HG03469 (cell line): ENCODE measurements around the gene SMG6.

ENCODE experiments used
- ATAC-seq: cut with Tn5 transposase; IDR thresholded peaks from one replicate; pipeline ENCODE4 v1.9.1; 2021; ENCODE audit warnings: mild to moderate bottlenecking, moderate library complexity, moderate number of reproducible peaks; ENCODE audit not compliant: unreplicated experiment

Gene SMG6

DNA sequence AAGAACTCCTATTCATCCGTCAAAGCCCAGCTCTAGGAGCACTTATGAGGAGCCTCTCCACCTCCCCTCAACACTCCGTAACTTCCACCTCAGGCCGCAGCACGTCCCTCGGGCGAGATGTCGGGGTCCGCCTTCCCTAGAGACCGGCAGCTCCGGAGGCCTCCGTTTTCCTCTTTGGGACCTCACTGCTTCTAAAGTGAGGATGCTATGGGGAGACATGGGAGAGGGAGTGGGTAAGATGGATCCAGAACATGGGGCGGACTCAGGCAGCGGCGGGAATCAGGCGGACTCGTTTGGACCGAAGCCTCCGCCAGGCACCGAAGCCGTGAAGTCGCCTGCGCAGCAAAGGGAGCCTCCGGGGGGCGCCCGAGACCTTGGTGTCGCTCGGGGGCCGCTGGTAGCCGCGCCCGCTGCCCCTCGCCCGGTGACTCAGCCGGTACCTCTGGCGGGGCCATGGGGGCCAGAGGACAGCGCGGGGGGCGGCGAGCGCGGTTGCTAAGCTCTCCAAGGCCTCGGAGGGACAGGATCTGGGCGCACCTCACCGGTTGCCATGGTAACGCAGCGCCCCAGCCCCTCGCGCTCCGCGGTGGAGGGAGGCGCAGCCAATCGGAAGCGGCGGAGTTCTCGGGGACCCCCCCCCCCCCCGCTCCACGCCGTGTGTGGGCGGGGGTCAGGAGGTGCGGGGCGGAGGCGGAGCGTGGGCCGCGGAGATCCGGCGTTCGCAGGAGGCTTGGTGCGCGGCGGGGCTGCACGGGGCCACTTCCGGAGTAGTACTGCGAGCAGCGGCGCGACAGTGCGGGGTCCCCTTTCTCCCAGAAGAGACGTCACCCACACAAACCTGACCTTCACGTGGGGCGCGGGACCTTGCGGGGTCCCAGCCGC is 250.0 kb downstream of the SMG6 start:
- no peak for ATAC-seq

DNA sequence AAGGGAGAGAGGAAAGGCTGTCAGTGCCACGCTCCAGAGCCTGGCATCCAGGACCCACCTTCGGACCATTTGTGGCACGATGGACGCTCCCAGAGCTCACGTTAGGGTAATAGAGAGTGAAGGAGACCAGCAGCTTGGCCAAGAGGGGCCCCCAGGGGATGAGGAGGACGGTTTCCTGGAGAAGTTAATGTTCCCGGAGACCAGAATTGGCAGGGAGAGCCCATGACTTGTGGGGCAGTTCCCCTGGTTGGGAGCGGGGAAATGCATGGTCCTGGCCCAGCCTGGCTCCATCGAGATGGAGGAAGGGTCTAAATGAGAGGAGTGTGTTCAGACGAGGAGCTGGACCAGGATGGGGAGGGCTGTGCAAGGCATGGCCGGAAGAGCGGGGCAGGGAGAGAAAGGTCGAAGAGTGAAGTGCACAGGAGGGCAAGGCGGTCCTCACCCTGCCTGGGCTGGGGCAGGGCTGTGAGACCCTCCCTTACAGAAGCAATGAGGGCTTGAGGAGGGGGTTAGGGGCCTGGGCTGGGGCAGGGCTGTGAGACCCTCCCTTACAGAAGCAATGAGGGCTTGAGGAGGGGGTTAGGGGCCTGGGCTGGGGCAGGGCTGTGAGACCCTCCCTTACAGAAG is 251.5 kb downstream of the SMG6 start:
- no peak for ATAC-seq

DNA sequence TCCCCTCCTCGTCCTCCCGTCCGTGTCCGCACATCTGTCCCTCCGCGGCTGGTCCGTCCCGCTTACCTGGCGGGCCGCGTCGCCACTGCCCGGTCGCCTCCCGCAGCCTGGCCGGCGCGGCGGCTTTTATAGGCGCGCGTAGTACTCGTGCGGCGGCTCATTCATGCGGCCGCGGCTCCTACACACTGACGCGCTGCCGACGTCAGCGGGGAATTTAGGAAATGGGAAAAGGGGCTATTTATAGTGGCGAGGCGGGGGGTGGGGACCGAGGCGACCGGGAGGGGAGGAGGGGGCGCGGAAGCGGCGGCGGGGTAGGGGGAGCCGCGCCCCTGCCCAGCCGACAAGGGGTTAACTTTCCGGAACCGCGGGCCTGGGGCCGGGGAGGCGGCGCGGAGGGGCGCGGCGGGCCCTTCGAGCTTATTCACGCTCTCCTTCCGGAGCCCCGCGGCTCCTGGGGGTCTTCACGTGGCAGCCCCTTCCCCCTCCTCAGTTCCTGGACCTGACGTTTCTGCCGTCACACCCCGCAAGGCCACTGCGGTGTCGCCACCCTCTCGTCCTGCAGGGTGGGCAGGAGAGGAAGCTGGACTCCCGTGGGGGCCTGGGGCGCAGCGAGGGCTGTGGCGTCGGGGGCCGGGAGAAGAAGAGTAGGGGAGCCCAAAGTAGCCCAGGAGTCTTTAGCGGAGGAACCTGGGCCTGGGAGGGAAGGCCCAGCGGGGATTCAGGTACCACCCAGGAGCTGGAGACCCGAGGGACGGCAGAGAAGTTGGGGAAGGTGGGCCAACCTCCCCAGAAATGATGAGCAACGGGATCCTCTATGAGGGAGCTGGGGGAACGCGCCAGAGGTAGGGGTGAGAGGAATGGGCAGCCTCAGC is 252.3 kb downstream of the SMG6 start:
- no peak for ATAC-seq

DNA sequence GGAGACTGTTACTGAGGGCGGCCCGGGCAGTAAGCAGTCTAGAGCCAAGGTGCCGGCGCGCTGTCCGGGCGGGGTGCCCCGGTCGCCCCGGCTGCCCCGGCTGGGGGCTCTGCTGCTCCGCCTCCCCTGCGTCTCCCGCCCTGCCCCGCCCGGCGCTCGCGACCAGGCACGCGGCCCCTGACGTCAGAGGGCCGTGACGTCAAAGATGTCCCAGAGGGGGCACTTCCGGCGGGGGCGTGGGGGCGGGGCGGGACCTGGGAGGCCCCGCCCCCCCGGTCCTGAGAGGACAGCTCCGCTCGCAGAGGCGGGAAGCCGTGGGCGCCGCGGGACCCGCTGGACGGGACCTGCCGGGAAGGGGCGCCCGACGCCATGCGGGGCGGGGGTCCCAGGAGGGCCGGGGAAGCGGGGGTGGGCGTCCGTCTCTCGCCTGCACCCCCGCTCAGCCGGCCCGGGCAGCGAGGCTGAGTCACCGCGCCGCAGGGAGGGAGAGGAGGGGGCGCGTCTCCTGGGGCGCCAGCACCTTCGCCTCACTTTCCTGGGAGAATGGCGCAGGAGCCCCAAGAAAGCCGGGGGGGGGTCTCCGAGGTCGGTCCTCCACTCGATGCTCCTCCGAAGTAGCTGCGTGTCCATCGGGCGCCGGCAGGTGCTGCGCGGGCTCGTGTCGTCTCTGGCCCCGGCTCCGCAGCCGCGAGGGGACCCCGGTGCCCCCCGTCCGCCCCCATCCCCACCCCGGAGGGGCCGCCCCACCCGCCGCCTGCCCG is 253.1 kb downstream of the SMG6 start:
- no peak for ATAC-seq

DNA sequence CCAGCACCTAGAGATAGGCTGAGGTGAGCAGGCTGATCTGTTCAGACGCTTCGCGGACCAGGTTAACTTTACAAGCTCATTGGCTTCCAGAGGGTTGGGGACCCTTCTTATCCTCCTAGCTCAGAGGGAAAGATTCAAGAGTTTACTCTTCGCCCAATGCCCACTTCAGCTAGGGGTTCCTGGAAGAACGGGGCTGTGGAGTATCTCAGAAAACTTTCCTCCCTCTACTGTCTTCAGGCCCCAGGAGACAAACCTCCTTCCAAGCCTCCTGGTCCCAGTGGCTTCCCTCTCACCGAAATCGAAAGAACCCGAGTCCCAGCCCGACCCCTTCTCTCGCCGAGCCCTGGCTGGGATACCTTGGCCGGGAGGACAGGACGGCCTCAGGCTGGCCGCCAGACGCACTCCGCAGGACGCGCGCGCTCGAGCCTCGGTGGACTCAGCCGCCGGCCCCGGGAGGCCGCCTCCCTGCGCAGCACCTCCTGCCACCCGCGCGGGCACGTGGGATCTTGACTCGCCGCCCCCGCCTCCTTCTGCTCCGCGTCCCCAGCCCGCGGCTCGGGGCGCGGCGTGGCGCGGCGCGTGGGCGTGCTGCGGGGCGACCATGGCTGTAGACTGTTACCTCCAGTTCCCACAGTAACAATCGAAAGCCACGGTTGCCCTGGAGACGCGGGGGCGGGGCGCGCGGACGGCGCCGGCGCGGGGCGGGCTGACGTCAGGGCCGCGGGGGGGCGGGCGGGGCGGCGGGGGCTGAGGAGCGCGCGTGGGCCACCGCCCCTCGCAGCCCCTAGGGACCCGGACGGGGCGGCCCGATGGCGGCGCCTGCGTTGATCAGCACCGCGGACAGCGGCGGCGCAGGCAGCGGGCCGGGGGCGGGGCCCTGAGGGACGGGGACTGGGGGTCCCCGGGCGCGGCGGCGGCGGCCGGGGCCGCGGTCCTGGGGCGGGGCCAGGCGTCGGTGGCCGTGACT is 254.0 kb downstream of the SMG6 start:
- peak; percentile 32 for ATAC-seq

DNA sequence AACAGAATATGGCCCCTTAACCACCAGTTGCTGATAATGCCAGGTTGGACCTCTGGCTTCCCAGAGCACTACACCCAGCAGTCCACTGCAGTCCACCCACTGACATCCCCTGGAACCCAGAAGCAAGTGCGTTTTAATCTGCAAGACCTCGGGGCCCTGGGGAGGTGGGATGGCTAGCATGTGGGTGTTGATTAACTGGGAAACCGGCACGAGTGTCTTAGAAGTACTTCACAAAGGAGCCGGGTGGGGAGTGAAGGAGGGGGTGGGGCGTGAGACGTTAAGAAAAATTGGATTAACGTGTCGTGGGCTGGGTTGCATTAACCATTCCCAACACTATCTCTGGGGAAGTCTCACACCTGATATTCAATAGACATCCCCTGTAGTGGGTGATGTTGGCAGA is 254.8 kb downstream of the SMG6 start:
- no peak for ATAC-seq

DNA sequence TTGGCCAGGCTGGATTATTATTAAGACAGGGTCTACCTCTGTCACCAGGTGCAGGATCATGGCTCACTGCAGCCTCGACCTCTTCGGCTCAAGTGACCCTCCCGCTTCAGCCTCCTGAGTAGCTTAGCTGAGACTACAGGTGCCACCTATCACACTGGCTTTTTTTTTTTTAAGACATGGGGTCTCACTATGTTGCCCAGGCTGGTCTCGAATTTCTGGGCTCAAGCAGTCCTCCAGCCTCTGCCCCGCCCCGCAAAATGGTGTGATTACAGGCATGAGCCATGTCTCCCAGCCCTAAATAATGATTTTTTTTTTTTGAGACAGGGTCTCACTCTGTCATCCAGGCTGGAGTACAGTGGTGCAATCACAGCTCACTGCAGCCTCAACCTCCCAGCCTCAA is 256.0 kb downstream of the SMG6 start:
- no peak for ATAC-seq

DNA sequence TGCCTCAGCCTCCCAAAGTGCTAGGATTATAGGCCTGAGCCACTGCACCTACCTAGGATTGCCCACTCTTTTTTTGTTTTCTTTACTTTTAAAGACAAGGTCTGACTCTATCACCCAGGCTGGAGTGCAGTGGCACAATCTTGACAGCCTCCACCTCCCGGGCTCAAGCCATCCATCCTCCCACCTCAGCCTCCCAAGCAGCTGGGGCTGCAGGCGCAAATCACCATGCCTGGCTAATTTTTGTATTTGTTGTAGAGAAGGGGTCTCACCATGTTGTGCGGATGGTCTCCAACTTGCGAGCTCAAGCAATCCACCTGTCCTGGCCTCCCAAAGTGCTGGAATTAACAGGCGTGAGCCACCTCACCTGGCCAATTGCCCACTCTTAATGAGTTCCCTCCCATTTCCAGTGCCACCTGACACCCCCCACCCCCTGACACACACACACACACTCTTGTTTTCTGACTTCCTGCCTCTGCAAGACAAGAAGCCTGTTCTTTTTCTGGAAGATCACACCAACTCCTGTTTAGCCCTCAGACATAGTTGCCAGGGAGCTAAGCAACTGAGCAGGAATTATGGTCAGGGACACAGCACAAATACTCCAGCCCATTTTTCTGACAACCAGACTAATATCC is 259.2 kb downstream of the SMG6 start:
- ATAC-seq = no peak

DNA sequence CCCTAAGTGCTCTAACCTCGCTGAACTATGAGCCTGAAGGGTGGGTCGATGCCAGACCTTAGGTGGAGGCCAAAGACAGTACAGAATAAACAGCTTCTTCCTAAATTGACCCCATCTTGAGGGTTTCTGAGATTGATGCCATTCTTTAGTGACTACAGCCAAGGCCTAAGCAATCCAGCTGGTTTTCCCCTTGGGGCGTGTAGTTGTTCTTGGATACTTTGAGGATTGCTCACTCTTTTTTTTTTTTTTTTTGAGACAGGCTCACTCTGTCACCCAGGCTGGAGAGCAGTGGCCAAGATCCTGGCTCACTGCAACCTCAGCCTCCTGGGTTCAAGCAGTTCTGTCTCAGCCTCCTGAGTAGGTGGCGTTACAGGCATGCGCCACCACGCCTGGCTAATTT is 259.8 kb downstream of the SMG6 start:
- no peak for ATAC-seq

DNA sequence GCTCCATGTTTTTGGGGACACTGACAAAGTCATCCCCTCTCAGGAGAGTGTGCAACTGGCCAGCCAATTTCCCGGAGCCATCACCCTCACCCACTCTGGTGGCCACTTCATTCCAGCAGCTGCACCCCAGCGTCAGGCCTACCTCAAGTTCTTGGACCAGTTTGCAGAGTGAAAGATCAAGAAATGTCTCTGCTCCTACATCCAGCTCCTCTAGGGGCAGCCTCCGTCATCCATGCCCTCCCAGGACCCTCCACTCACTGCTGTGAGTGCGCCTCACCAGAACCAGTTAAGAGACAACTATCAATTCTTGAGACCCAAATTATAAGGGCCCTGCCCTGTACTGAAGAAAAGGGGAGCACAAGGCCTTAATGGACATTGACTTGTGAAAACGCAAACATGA is 260.7 kb downstream of the SMG6 start:
- no peak for ATAC-seq

DNA sequence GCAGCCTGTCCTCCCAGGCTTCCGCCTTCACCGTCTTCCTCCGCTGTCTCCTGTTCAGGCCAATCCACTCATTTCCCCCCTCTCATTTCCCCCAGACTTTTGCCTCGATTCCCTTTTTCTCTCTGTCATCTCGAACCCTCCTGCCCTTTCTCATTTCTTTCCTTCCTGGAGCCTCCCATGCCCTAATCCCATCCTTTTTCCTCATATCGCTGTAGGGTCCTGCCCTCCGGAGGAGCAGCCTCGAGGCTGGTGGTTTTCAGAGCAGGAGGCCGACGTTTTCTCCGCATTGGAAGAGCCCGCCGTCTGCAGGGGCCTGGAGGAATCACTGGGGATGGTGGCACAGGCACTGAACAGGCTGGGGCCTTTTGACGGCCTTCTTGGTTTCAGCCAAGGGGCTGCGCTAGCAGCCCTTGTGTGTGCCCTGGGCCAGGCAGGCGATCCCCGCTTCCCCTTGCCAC is 261.2 kb downstream of the SMG6 start:
- no peak for ATAC-seq

DNA sequence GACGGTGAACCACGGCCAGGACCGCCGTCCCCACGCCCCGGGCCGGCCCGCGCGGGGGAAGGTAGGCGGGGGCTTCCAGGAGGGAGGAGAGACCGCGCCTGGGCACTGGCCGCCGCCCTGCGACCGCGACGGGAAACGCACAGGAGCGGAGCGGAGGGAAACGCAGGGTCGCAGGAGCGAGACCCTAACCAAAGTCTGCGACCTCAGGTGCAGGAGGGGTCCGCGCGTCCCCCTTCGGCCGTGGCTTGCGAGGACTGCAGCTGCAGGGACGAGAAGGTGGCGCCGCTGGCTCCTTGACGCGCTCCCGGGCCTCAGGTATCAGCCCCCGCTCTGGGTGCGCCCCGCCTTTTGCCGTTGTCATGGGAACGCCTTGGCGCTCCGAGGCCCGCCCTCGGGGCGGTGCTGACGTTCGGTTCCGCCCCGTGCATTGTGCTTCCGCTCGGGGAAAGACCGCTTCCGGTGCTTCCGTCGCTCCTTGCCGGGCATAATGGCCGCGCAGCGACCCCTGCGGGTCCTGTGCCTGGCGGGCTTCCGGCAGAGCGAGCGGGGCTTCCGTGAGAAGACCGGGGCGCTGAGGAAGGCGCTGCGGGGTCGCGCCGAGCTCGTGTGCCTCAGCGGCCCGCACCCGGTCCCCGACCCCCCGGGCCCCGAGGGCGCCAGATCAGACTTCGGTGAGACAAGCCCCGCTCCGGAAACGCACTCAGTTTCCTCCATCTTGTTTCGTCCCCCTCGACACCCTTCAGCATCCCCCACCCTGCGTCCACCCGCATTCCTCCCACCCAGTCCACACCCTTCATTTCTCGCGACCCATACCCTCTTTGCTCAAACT is 261.8 kb downstream of the SMG6 start, which contains the start of gene OVCA2:
Gene OVCA2 (plus strand): TSS at position 462 of the 829 bp plus-strand sequence. CDS start 26 bp downstream, at position 488.
- ATAC-seq = peak; percentile 79

DNA sequence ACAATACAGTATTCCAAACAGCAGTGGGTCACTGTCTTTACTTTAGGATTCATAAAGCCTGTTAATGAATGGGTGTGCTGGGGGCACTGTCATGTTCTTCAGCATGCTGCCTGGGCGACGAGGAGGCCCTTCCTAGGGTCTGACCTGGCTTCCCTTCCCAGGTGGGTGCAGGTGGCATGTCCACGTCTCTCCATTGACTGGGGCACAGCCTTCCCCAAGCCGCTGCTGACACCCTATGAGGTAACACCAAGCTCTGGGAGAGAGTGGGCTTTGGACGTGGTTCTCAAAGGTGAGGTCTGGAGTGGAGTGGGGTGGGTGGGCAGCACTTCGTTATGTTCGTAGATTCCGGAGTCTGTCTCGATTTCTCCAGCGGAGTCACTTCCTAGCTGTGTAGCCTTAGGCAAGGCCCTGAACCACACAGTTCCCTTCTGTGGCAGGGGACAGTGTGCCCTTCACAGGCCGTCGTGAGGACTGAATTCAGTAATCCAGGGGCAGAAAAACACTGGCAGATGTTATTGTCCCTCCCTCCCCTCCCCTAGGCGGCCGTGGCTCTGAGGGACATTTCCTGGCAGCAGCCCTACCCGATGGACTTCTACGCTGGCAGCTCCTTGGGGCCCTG is 262.5 kb downstream of the SMG6 start:
- no peak for ATAC-seq

DNA sequence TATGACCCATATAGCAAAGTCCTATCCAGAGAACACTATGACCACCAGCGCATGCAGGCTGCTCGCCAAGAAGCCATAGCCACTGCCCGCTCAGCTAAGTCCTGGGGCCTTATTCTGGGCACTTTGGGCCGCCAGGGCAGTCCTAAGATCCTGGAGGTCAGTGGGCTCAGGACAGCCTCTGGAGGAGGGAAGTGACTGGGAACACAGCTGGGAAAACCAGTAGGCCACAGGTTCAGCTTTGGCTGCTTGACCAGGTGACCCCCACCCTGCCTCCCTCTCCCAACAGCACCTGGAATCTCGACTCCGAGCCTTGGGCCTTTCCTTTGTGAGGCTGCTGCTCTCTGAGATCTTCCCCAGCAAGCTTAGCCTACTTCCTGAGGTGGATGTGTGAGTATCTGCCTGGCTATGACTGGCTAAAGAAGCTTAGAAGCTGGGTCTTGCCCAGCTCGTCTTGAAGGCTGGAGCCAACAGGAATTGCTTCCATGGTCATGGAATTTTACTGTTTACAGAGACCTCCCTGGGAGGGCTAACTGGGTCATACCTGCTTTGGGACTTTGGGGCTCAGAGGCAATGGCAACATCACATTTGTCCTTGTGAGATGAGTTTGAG is 263.3 kb downstream of the SMG6 start:
- no peak for ATAC-seq

DNA sequence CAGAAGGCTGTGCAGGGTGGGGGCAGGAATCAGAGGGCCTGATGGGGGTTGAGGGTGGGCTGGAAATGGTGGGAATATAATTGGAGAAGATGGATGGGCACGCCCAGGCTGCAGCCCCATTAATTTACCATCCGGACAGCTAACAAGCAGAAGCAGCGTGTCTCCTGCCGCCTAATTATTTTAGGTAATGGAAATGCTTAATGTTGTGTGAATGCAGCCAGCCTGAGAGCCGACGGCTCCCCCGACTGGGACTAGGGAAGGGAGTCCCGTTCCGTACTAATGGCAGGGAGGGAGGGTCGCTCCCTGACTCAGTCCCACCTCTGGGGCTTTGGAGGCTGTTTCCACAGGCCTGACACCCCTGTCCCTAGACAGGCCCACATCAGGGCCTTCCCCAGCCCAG is 266.4 kb downstream of the SMG6 start:
- no peak for ATAC-seq

DNA sequence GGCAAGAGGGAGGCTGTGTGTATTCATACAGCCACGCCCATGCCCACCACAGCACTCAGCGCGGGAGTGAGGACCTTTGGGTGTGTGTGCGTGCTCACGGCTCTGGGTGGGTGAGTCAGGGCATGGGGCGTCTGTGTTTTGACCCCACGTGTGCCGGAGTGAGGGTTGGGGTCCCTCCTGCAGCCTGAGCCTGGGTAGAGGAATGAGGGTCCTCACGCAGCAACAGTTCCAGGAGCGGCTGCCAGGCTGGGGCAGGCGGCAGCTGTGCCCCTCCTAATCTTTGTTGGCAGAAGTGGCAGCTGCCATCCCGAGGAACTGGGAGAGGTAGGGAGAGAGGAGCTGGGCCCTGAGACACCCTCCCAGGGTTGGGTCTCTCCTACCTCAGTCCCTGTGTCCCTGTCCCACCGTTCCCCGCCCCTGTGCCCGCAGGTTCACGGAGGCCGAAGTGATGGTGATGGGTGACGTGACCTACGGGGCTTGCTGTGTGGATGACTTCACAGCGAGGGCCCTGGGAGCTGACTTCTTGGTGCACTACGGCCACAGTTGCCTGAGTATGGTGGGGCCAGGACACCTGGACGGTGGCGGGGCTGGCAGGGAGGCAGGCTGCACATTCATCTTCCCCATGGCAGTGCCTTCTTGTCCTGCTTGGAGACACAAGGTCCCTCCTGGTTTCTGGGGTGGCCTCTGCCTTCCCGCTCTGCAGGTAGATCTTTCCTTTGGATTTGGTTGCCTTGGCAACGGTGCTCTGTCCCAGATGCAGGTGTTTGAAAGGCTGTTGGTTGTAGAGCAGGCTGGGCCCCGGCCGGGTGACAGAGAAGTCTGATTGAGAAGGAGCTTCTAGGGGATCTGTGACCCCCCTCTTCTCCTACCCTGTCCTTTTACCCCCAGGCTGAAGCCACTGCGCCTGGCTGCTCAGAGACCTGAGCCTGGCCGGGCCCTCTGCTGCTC is 267.8 kb downstream of the SMG6 start:
- ATAC-seq = no peak
